A549 (cell line): ENCODE results near the gene AUTS2. TPM values are rescaled to one million over a fixed set of nuclear protein-coding genes. Genes with fewer than 3 reads are reported as not detected.

Experiments used
- ATAC-seq, 2 experiments: fragments of 200-7000 bp in 1 of 2; fragments of >200 bp in 1 of 2; cut with Nextera tagmentation in 1 of 2; cut with Tn5 transposase in 1 of 2; 3 replicates each; pipeline versions ENCODE4 v1.8.0 to v1.9.1; 2018 to 2020; ENCODE audit warnings: mild to moderate bottlenecking in 1 of 2, moderate library complexity in 1 of 2
- CTCF ChIA-PET: fragments of 300-600 bp; sonication (Branson Sonifier 250); formaldehyde crosslinking; extraction: SDS; loops from one replicate; lab custom pipeline; 2021; ENCODE audit warnings: antibody characterized with exemption, inconsistent platforms; lab: Yijun Ruan, JAX
- POLR2A ChIA-PET: fragments of 350-600 bp; formaldehyde crosslinking; extraction: SDS; loops from one replicate; lab custom pipeline; 2021; ENCODE audit warnings: antibody characterized with exemption, inconsistent platforms; lab: Yijun Ruan, JAX
- DNase-seq, 2 experiments: peaks; one replicate each; pipeline versions ENCODE4 v3.0.0 to v3.0.0-alpha.2; 2011 to 2016; ENCODE audit warnings: low read depth in 1 of 2, low spot score in 1 of 2
- FAIRE-seq: peaks from 2 replicates; lab custom pipeline; 2011; peaks lifted over from hg19 to GRCh38; lab: Jason Lieb, UNC
- H3K27ac ChIP-seq, 2 experiments: fragments of >200 bp; sonication (Bioruptor Twin); formaldehyde crosslinking; 3 replicates each; pipeline ENCODE4 v1.5.1; 2016 to 2017
- H3K4me1 ChIP-seq: fragments of >200 bp; sonication (Bioruptor Twin); formaldehyde crosslinking; 3 replicates; pipeline ENCODE4 v1.6.1; 2016
- H3K4me2 ChIP-seq: fragments of >200 bp; sonication (Bioruptor Twin); formaldehyde crosslinking; 3 replicates; pipeline ENCODE4 v1.6.1; 2016
- H3K4me3 ChIP-seq: fragments of >200 bp; sonication (Bioruptor Twin); formaldehyde crosslinking; 3 replicates; pipeline ENCODE4 v1.5.1; 2016
- H3K9me3 ChIP-seq: fragments of >200 bp; sonication (Bioruptor Twin); formaldehyde crosslinking; 3 replicates; pipeline ENCODE4 v1.6.1; 2016
- ATOH8 ChIP-seq: fragments of 250-450 bp; sonication (Bioruptor Pico); IDR thresholded peaks from 2 replicates; pipeline ENCODE4 v1.5.0; 2020; ENCODE audit warnings: low read depth, mild to moderate bottlenecking, moderate library complexity
- CBX2 ChIP-seq: fragments of 200-600 bp; sonication (generic); IDR thresholded peaks from 2 replicates; pipeline ENCODE4 v1.6.1; 2016; ENCODE audit warnings: low read depth, mild to moderate bottlenecking, borderline replicate concordance
- CHD2 ChIP-seq: fragments of 150-350 bp; IDR thresholded peaks from 2 replicates; pipeline ENCODE4 v1.6.1; 2014; ENCODE audit warnings: low read length; ENCODE audit not compliant: partially characterized antibody
- EHF ChIP-seq: fragments of 250-450 bp; sonication (Bioruptor Pico); IDR thresholded peaks from 2 replicates; pipeline ENCODE4 v1.5.0; 2020; ENCODE audit warnings: mild to moderate bottlenecking
- EHMT2 ChIP-seq: fragments of 200-600 bp; sonication (generic); IDR thresholded peaks from 2 replicates; pipeline ENCODE4 v1.6.1; 2016; ENCODE audit warnings: antibody characterized with exemption, low read depth, mild to moderate bottlenecking, moderate library complexity
- ESRRA ChIP-seq: fragments of 150-350 bp; IDR thresholded peaks from 2 replicates; pipeline ENCODE4 v1.6.1; 2014; ENCODE audit warnings: mild to moderate bottlenecking, low read length, borderline replicate concordance
- FOSB ChIP-seq: fragments of 250-450 bp; sonication (Bioruptor Pico); IDR thresholded peaks from 2 replicates; pipeline ENCODE4 v1.5.0; 2020; ENCODE audit warnings: mild to moderate bottlenecking, moderate library complexity
- FOSL2 ChIP-seq, 2 experiments: fragments of 450-650 bp in 1 of 2; fragments of >200 bp in 1 of 2; sonication (Bioruptor Twin) in 1 of 2; formaldehyde crosslinking; IDR thresholded peaks; 2 replicates each; pipeline versions ENCODE4 v1.5.0 to v1.6.1; 2016 to 2020; ENCODE audit warnings: mild to moderate bottlenecking in 1 of 2, moderate library complexity in 1 of 2
- GATA3 ChIP-seq: IDR thresholded peaks from 2 replicates; pipeline ENCODE4 v1.6.1; 2012; ENCODE audit warnings: borderline replicate concordance
- HEYL ChIP-seq: fragments of 250-450 bp; sonication (Bioruptor Pico); IDR thresholded peaks from 2 replicates; pipeline ENCODE4 v1.8.0; 2021; ENCODE audit warnings: mild to moderate bottlenecking, moderate library complexity
- HMGXB4 ChIP-seq: fragments of 250-450 bp; sonication (Bioruptor Pico); IDR thresholded peaks from 2 replicates; pipeline ENCODE4 v1.5.0; 2021; ENCODE audit warnings: mild to moderate bottlenecking, moderate library complexity, borderline replicate concordance
- HOXA7 ChIP-seq: fragments of 250-450 bp; sonication (Bioruptor Pico); IDR thresholded peaks from 2 replicates; pipeline ENCODE4 v1.5.0; 2020; ENCODE audit warnings: mild to moderate bottlenecking, moderate library complexity
- HOXB13 ChIP-seq: fragments of 250-450 bp; sonication (Bioruptor Pico); IDR thresholded peaks from 2 replicates; pipeline ENCODE4 v1.5.0; 2020; ENCODE audit warnings: low read depth, mild to moderate bottlenecking, moderate library complexity
- KDM1A ChIP-seq: fragments of 200-600 bp; sonication (generic); IDR thresholded peaks from 2 replicates; pipeline ENCODE4 v1.6.1; 2016; ENCODE audit warnings: low read depth, mild to moderate bottlenecking
- KDM5A ChIP-seq: fragments of 200-600 bp; sonication (generic); IDR thresholded peaks from 2 replicates; pipeline ENCODE4 v1.6.1; 2016; ENCODE audit warnings: antibody characterized with exemption, mild to moderate bottlenecking
- MAFK ChIP-seq: fragments of 450-650 bp; IDR thresholded peaks from 2 replicates; pipeline ENCODE4 v1.6.1; 2014; ENCODE audit not compliant: partially characterized antibody
- MAZ ChIP-seq: fragments of 150-350 bp; IDR thresholded peaks from 2 replicates; pipeline ENCODE4 v1.6.1; 2014; ENCODE audit warnings: antibody characterized with exemption, low read depth, low read length, borderline replicate concordance
- MYC ChIP-seq: IDR thresholded peaks from 2 replicates; pipeline ENCODE4 v1.6.1; 2012; ENCODE audit warnings: mild to moderate bottlenecking, inconsistent platforms, low read length, improper control_type of control experiment, borderline replicate concordance
- NFE2L2 ChIP-seq: fragments of 150-350 bp; conservative IDR thresholded peaks from 2 replicates; pipeline ENCODE4 v1.6.1; 2014; ENCODE audit warnings: low read length
- NPAS2 ChIP-seq: fragments of 250-450 bp; sonication (Bioruptor Pico); IDR thresholded peaks from 2 replicates; pipeline ENCODE4 v1.8.0; 2022; ENCODE audit warnings: mild to moderate bottlenecking, moderate library complexity, borderline replicate concordance
- NR3C1 ChIP-seq: fragments of >200 bp; sonication (Bioruptor Twin); formaldehyde crosslinking; IDR thresholded peaks from 3 replicates; pipeline ENCODE4 v1.6.1; 2017
- PHF8 ChIP-seq: fragments of 200-600 bp; sonication (generic); IDR thresholded peaks from 2 replicates; pipeline ENCODE4 v1.6.1; 2016; ENCODE audit warnings: low read depth, mild to moderate bottlenecking, antibody characterized with exemption, moderate library complexity, borderline replicate concordance
- RARB ChIP-seq: fragments of 250-450 bp; sonication (Bioruptor Pico); IDR thresholded peaks from 2 replicates; pipeline ENCODE4 v1.8.0; 2021; ENCODE audit warnings: mild to moderate bottlenecking, moderate library complexity
- RCOR1 ChIP-seq: fragments of 150-350 bp; IDR thresholded peaks from 2 replicates; pipeline ENCODE4 v1.6.1; 2014; ENCODE audit warnings: antibody characterized with exemption, low read length, low read depth
- SMC3 ChIP-seq: fragments of >200 bp; sonication (Bioruptor Twin); formaldehyde crosslinking; IDR thresholded peaks from 3 replicates; pipeline ENCODE4 v1.6.1; 2018; ENCODE audit warnings: inconsistent platforms
- TP53 ChIP-seq: fragments of 250-450 bp; sonication (Bioruptor Pico); IDR thresholded peaks from 2 replicates; pipeline ENCODE4 v1.5.0; 2021; ENCODE audit warnings: mild to moderate bottlenecking, moderate library complexity
- ZFP36 ChIP-seq: fragments of 450-650 bp; IDR thresholded peaks from 2 replicates; pipeline ENCODE4 v1.6.1; 2014; ENCODE audit warnings: borderline replicate concordance; ENCODE audit not compliant: partially characterized antibody
- ZSCAN20 ChIP-seq: fragments of 250-450 bp; sonication (Bioruptor Pico); IDR thresholded peaks from 2 replicates; pipeline ENCODE4 v1.8.0; 2022; ENCODE audit warnings: mild to moderate bottlenecking, moderate library complexity
- WGBS: methylation state at CpG from one replicate; pipeline ENCODE4 v1.1.6; 2017; ENCODE audit errors: missing lambda C conversion rate; 5-methylcytosine and 5-hydroxymethylcytosine counted together
- polyA plus RNA-seq, 4 experiments: library from polyadenylated mRNA; depleted of rRNA in 3 of 4; stranded (reverse); fragments of >200 nt; fragmentation: RNase III in 1 of 4; extraction: RNeasy Plus Mini Kit Qiagen cat#74134 plus additional on column Dnase treatment in 1 of 4; gene quantifications; 2 replicates in 3 of 4; 3 replicates in 1 of 4; pipeline ENCODE4 v1.2.3, GENCODE V29; 2011 to 2017
- TF ChIP-seq, protein P1 (sequence below): fragments of >200 bp; sonication (Bioruptor Twin); formaldehyde crosslinking; IDR thresholded peaks from 2 replicates; pipeline ENCODE4 v1.6.1; 2016

The AUTS2 gene
- polyA plus RNA-seq, 2 of the 4 experiments (the other 2 are of a cell fraction), result 1.6 to 3.6 TPM

- TF ChIP-seq ESRRA (no peak), CHD2 (no peak)
These were observed 1174.6 kb downstream of the AUTS2 start (continued) for GRCh38 chr7:70772891-70773290.

GRCh38 chr7:70773406-70773805, 1175.1 kb downstream of the AUTS2 start:
- CTCF ChIA-PET, result no interaction called here
- TF ChIP-seq NPAS2 (CRISPR knock-in tag) (no peak), HOXB13 (no peak), MYC (no peak), KDM1A (no peak), FOSB (CRISPR knock-in tag) (no peak), NFE2L2 (no peak), RCOR1 (no peak), HOXA7 (CRISPR knock-in tag) (no peak), EHF (CRISPR knock-in tag) (no peak), NR3C1 (no peak), SMC3 (no peak), KDM5A (no peak), HEYL (CRISPR knock-in tag) (no peak), ZFP36 (no peak), GATA3 (no peak), FOSL2 (IDR thresholded peaks at IDR 0.05) (no peak), FOSL2 (CRISPR knock-in tag; IDR thresholded peaks at IDR 0.05) (no peak), CHD2 (no peak)
- TF ChIP-seq, protein P1, sequence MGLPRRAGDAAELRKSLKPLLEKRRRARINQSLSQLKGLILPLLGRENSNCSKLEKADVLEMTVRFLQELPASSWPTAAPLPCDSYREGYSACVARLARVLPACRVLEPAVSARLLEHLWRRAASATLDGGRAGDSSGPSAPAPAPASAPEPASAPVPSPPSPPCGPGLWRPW, result no peak
- ATAC-seq, result no peak
- no peak overlapping the region for H3K4me3 ChIP-seq
- no peak overlapping the region for H3K4me2 ChIP-seq
- H3K9me3 ChIP-seq, result no peaks in the 10 kb centered on the region
- 46% methylated on average over 4 of the region's 4 CpGs for WGBS
- no peak overlapping the region for H3K27ac ChIP-seq
- no peaks in the 10 kb centered on the region for H3K4me1 ChIP-seq
- no peak for DNase-seq
- POLR2A ChIA-PET, result no interaction called here
- no peak for FAIRE-seq

DNA sequence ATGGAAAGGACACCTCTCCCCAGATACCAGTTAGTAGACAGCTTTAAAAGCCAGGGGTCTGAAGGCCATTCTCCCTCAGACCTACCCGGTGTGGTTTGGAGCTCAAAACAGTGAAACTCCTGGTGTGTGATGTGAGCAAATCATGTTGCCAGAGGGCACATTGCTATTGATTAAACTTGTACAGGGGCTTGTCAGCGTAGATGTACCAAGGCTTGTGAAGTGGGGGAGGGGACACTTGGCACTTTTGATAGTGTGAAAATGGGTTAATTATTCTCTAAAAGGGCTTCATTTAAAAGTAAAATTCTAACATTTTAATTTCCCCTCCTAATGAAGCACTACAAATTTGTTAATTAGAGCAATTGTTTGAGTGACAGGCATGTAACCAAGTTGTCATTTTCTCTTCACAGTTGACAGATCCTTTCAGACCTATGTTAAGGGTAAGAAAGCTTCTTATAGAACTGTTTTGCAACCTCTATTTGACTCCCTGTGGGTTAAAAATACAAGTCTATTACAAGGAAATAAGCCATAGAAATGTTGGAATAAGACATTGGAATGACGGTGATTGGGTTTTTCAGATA, 1176.8 kb downstream of the AUTS2 start:
- POLR2A ChIA-PET, result no interaction called here
- no peak overlapping the region for H3K4me3 ChIP-seq
- H3K4me1 ChIP-seq, result no peaks in the 10 kb centered on the region
- no peaks in the 10 kb centered on the region for H3K9me3 ChIP-seq
- CTCF ChIA-PET, result interaction anchor here (1.7 kb wide), 1 partner anchor 13 kb away, joined by 6 read pairs; no protein-coding TSS in a partner anchor
- FAIRE-seq (no peak), ATAC-seq (no peak), DNase-seq (no peak)
- no peak overlapping the region for H3K4me2 ChIP-seq
- TF ChIP-seq HMGXB4 (CRISPR knock-in tag) (no peak), ZSCAN20 (CRISPR knock-in tag) (no peak), MAZ (no peak), FOSB (CRISPR knock-in tag) (no peak), EHF (CRISPR knock-in tag) (no peak), TP53 (no peak), MAFK (no peak), RARB (no peak), ATOH8 (CRISPR knock-in tag) (no peak), MYC (no peak), EHMT2 (no peak), CBX2 (no peak), PHF8 (no peak)
- TF ChIP-seq, all 56 proteins: peak for 0
- no peak overlapping the region for H3K27ac ChIP-seq
- 56% methylated on average over 3 of the region's 3 CpGs for WGBS
